Fibroblast of skin of left biceps (primary cell): Measurements from ENCODE around the gene TOR1AIP1.
"Not testable (repeated sequence)": the region's sequence is repeated elsewhere in the genome, so short reads cannot be mapped to it uniquely, and the experiment has no call there.

Source experiments
- DNase-seq, 2 experiments: peaks; one replicate each; pipeline ENCODE4 v3.0.0-alpha.2; 2013; ENCODE audit warnings: low read depth in 2 of 2

TOR1AIP1 gene

GRCh38 chr1:179937668-179938254 lies 55.7 kb downstream of the TOR1AIP1 start:
- no peak for DNase-seq

- peak in 1 of 2 experiments; percentile 5 for DNase-seq
These were observed 56.7 kb downstream of the TOR1AIP1 start for GRCh38 chr1:179938752-179939151.

GRCh38 chr1:179939941-179940340 lies 57.9 kb downstream of the TOR1AIP1 start:
- DNase-seq = no peak

- no peak for DNase-seq
These were observed 59.4 kb downstream of the TOR1AIP1 start for GRCh38 chr1:179941454-179941853.

GRCh38 chr1:179950651-179951050 lies 68.6 kb downstream of the TOR1AIP1 start:
- no peak for DNase-seq

- no peak for DNase-seq
These were observed 69.5 kb downstream of the TOR1AIP1 start for GRCh38 chr1:179951383-179952144.

GRCh38 chr1:179952186-179952585 lies 70.1 kb downstream of the TOR1AIP1 start:
- DNase-seq = no peak

- no peak for DNase-seq
These were observed 71.9 kb downstream of the TOR1AIP1 start for GRCh38 chr1:179953974-179954492.

- DNase-seq = peak; percentile 99
These were observed 72.6 kb downstream of the TOR1AIP1 start, which contains the start of gene CEP350 for GRCh38 chr1:179954493-179955286. TSS of gene CEP350 (plus strand) at chr1:179954810. CDS start at chr1:179986182, 31,372 bp downstream.

- no peak for DNase-seq
These were observed 73.2 kb downstream of the TOR1AIP1 start for GRCh38 chr1:179955287-179955680.

- DNase-seq = no peak
These were observed 73.6 kb downstream of the TOR1AIP1 start for GRCh38 chr1:179955731-179956130.

- DNase-seq = no peak
These were observed 76.3 kb downstream of the TOR1AIP1 start for GRCh38 chr1:179958359-179958758.

- not testable (repeated sequence) for DNase-seq
These were observed 80.1 kb downstream of the TOR1AIP1 start for GRCh38 chr1:179962168-179962567.

- no peak for DNase-seq
These were observed 84.5 kb downstream of the TOR1AIP1 start for GRCh38 chr1:179966551-179966950.

GRCh38 chr1:179968284-179968993 lies 86.4 kb downstream of the TOR1AIP1 start:
- DNase-seq = no peak

GRCh38 chr1:179968994-179969919 lies 87.2 kb downstream of the TOR1AIP1 start:
- no peak for DNase-seq
